Measurements from ENCODE around the gene CEP295NL.
"Not testable (repeated sequence)": the region's sequence is repeated elsewhere in the genome, so short reads cannot be mapped to it uniquely, and the experiment has no call there.

CEP295NL gene

GRCh38 chr17:78902231-78902630 lies 770 bp downstream of the CEP295NL start:
- H3K36me3 Mint-ChIP-seq, DNase-seq, CTCF ChIA-PET, H3K9me3 Mint-ChIP-seq, H3K4me3 Mint-ChIP-seq, H3K4me1 Mint-ChIP-seq, H3K27ac Mint-ChIP-seq: not testable (repeated sequence)
- H3K27me3 Mint-ChIP-seq, result peaks cover 40% of the 10 kb centered on the region

GRCh38 chr17:78901806-78902205 lies 1.2 kb downstream of the CEP295NL start:
- no peak overlapping the region for H3K4me3 Mint-ChIP-seq
- no peaks in the 10 kb centered on the region for H3K36me3 Mint-ChIP-seq
- H3K27ac Mint-ChIP-seq, result no peak overlapping the region
- no peak for DNase-seq
- H3K4me1 Mint-ChIP-seq, result no peaks in the 10 kb centered on the region
- peaks cover 37% of the 10 kb centered on the region for H3K27me3 Mint-ChIP-seq
- CTCF ChIA-PET, result no interaction called here
- no peaks in the 10 kb centered on the region for H3K9me3 Mint-ChIP-seq

GRCh38 chr17:78900816-78901215 lies 2.2 kb downstream of the CEP295NL start:
- Mint-ChIP-seq H3K27ac (no peak overlapping the region), H3K4me3 (no peak overlapping the region), H3K9me3 (no peaks in the 10 kb centered on the region), H3K36me3 (no peaks in the 10 kb centered on the region), H3K27me3 (peaks cover 44% of the 10 kb centered on the region), H3K4me1 (no peaks in the 10 kb centered on the region)
- CTCF ChIA-PET, result interaction anchor here (0.9 kb wide), 1 partner anchor 70 kb away, joined by 3 read pairs; no protein-coding TSS in a partner anchor
- DNase-seq, result no peak

GRCh38 chr17:78899361-78900260 lies 3.4 kb downstream of the CEP295NL start:
- Mint-ChIP-seq H3K27ac (no peak overlapping the region), H3K4me3 (no peak overlapping the region), H3K27me3 (peaks cover 41% of the 10 kb centered on the region), H3K4me1 (no peaks in the 10 kb centered on the region), H3K36me3 (no peaks in the 10 kb centered on the region), H3K9me3 (no peaks in the 10 kb centered on the region)
- no peak for DNase-seq
- CTCF ChIA-PET, result interaction anchor here (0.8 kb wide), 1 partner anchor 34 kb away, joined by 3 read pairs; no protein-coding TSS in a partner anchor

DNA sequence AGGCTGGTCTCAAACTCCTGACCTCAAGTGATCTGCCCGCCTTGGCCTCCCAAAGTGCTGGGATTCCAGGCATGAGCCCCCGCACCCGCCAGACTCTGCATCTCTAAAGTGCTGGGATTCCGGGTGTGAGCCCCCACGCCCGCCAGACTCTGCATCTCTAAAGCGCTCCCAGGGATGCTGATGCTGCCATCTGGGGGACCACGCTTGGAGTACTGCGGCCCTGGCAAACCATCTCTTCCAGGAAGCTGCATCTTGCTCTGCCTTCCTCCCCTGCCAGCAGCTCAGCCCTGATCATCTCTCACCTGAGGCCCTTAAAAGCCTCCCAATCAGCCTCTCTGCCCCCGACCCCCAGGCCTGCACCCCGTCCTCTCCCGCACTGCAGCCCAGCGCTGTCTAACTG lies 4.1 kb downstream of the CEP295NL start:
- no peaks in the 10 kb centered on the region for H3K36me3 Mint-ChIP-seq

DNA sequence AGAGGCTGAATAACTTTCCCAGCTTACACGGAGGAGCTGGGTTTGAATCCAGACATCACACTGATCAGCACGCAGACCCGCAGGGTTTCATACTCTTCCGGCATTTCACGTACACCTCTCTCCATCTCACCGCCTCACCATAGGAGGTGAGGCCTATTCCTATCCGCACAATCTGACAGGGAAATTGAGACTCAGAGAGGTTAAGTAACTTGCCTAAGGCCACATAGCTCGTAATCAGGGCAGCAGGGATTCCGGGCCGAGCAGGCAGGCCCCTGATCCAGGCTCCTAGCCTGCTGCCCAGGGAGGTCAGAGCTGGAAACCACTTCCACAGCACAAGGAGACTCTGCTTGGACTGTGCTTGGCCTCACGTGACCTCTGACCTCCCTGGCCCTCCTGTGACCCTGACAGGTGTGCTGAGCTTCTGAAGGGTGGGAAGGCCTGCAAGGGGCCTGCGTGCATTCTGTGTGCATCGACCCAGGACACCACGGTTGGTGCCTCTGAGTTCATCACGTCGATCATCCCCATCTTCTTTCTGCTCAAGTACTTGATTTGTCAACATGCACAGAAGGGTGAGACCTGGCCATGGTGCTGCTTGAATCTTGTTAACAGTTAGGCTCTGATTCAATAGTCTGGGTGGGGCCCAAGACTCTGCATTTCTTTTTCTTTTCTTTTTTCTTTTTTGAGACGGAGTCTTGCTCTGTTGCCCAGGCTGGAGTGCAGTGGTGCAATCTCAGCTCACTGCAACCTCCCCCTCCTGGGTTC lies 4.7 kb downstream of the CEP295NL start:
- DNase-seq, result no peak
- Mint-ChIP-seq H3K4me3 (no peak overlapping the region), H3K36me3 (no peaks in the 10 kb centered on the region), H3K4me1 (no peaks in the 10 kb centered on the region), H3K9me3 (no peaks in the 10 kb centered on the region), H3K27me3 (peaks cover 33% of the 10 kb centered on the region), H3K27ac (no peak overlapping the region)
- CTCF ChIA-PET, result interaction anchor here (0.8 kb wide), 1 partner anchor 13 kb away, joined by 3 read pairs; no protein-coding TSS in a partner anchor

More for the DNA sequence above, 4.1 kb downstream of the CEP295NL start:
- Mint-ChIP-seq H3K9me3 (no peaks in the 10 kb centered on the region), H3K4me3 (no peak overlapping the region), H3K4me1 (no peaks in the 10 kb centered on the region), H3K27me3 (peaks cover 38% of the 10 kb centered on the region), H3K27ac (no peak overlapping the region)
- DNase-seq, result no peak
- CTCF ChIA-PET, result no interaction called here

DNA sequence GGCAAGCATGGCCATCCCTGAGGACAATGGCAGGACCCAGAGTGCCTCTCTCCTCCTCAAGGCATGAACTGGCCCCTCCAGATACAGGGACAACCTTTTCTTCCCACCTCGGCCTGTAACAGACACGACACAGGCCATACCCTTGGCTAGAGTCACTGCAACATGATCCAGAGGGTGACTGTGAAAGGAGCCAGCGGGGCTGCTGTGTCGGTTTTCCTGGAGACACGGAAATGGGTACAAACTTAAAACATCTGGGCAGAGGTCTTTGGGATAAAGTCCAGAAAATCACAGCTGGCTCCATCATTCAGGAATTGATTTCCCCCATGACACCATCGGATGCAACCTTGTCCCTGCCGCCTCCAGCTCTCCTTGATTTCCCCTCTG lies 5.3 kb downstream of the CEP295NL start:
- CTCF ChIA-PET, result interaction anchor here (0.8 kb wide), 1 partner anchor 12 kb away, joined by 3 read pairs; no protein-coding TSS in a partner anchor
- Mint-ChIP-seq H3K27me3 (peaks cover 33% of the 10 kb centered on the region), H3K4me1 (no peaks in the 10 kb centered on the region), H3K36me3 (no peaks in the 10 kb centered on the region), H3K27ac (no peak overlapping the region), H3K4me3 (no peak overlapping the region), H3K9me3 (no peaks in the 10 kb centered on the region)
- DNase-seq, result no peak

- CTCF ChIA-PET, result no interaction called here
- no peaks in the 10 kb centered on the region for H3K9me3 Mint-ChIP-seq
- H3K27me3 Mint-ChIP-seq, result peaks cover 32% of the 10 kb centered on the region
- peaks cover under 1% of the 10 kb centered on the region for H3K4me1 Mint-ChIP-seq
- no peak overlapping the region for H3K4me3 Mint-ChIP-seq
- DNase-seq, result no peak
- no peaks in the 10 kb centered on the region for H3K36me3 Mint-ChIP-seq
- H3K27ac Mint-ChIP-seq, result no peak overlapping the region
Observed at GRCh38 chr17:78896834-78897663, 6.0 kb downstream of the CEP295NL start.

GRCh38 chr17:78896091-78896833 lies 6.7 kb downstream of the CEP295NL start:
- H3K27me3 Mint-ChIP-seq, result peaks cover 37% of the 10 kb centered on the region
- no peaks in the 10 kb centered on the region for H3K36me3 Mint-ChIP-seq
- no peak for DNase-seq
- peaks cover 9% of the 10 kb centered on the region for H3K4me1 Mint-ChIP-seq
- CTCF ChIA-PET, result interaction anchor here (1.5 kb wide), 1 partner anchor 30 kb away, joined by 6 read pairs; no protein-coding TSS in a partner anchor
- H3K4me3 Mint-ChIP-seq, result no peak overlapping the region
- H3K27ac Mint-ChIP-seq, result no peak overlapping the region
- no peaks in the 10 kb centered on the region for H3K9me3 Mint-ChIP-seq

- Mint-ChIP-seq H3K4me1 (peaks cover 18% of the 10 kb centered on the region), H3K27ac (no peak overlapping the region), H3K9me3 (no peaks in the 10 kb centered on the region), H3K27me3 (peaks cover 43% of the 10 kb centered on the region), H3K4me3 (no peak overlapping the region), H3K36me3 (no peaks in the 10 kb centered on the region)
- DNase-seq, result no peak
- CTCF ChIA-PET, result interaction anchor here (1.5 kb wide), 1 partner anchor 29 kb away, joined by 6 read pairs; no protein-coding TSS in a partner anchor
Observed at GRCh38 chr17:78895322-78895721, 7.7 kb downstream of the CEP295NL start.

DNA sequence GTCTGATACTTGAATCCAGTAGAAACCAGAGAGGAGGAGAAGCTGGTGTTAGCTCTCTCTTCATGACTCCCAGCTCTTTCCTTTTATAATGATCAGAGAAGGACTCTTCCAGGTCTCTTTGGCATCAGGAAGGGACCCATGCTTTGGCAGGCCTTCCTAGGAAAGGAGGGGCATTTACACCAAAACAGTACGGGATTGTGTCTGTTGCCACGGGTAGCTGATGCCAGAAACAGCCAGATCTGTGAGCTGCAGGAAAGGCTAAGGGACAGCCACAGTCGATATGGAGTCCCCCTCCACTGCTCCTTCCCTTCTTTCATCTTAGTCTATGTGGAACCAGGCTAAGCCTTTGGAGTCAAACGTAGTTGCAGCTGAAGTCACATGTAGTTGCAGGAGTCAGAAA lies 9.3 kb downstream of the CEP295NL start:
- Mint-ChIP-seq H3K4me1 (peaks cover 32% of the 10 kb centered on the region), H3K27ac (no peak overlapping the region), H3K36me3 (no peaks in the 10 kb centered on the region), H3K27me3 (peaks cover 42% of the 10 kb centered on the region), H3K9me3 (no peaks in the 10 kb centered on the region), H3K4me3 (no peak overlapping the region)
- no peak for DNase-seq
- CTCF ChIA-PET, result no interaction called here

- H3K27me3 Mint-ChIP-seq, result peaks cover 45% of the 10 kb centered on the region
- H3K27ac Mint-ChIP-seq, result no peak overlapping the region
- H3K9me3 Mint-ChIP-seq, result no peaks in the 10 kb centered on the region
- H3K4me1 Mint-ChIP-seq, result peaks cover 35% of the 10 kb centered on the region
- H3K4me3 Mint-ChIP-seq, result no peak overlapping the region
- CTCF ChIA-PET, result no interaction called here
- H3K36me3 Mint-ChIP-seq, result no peaks in the 10 kb centered on the region
- DNase-seq, result no peak
Observed at GRCh38 chr17:78892936-78893379, 10.0 kb downstream of the CEP295NL start.

GRCh38 chr17:78892520-78892919 lies 10.5 kb downstream of the CEP295NL start:
- Mint-ChIP-seq H3K27ac (no peak overlapping the region), H3K4me1 (peaks cover 35% of the 10 kb centered on the region), H3K4me3 (no peak overlapping the region), H3K27me3 (peaks cover 49% of the 10 kb centered on the region), H3K9me3 (no peaks in the 10 kb centered on the region), H3K36me3 (no peaks in the 10 kb centered on the region)
- CTCF ChIA-PET, result no interaction called here
- DNase-seq, result no peak
